Esophagus muscularis mucosa (tissue), 4 donors: Measurements from ENCODE around the gene VPREB3. TPM values are rescaled to one million over a fixed set of nuclear protein-coding genes. Genes with fewer than 3 reads are reported as not detected.

Experiments used
- DNase-seq: peaks from one replicate; pipeline ENCODE4 v3.0.0-alpha.2; 2017; ENCODE audit errors: extremely low spot score
- H3K27ac ChIP-seq, 4 donors: fragments of 200-600 bp; sonication (generic); replicated peaks in 1 of 4; 1 replicate in 3 of 4; 2 replicates in 1 of 4; pipeline ENCODE4 v1.5.1; 2016 to 2019; ENCODE audit warnings: mild to moderate bottlenecking in 1 of 4
- H3K27me3 ChIP-seq, 4 donors: fragments of 200-600 bp; sonication (generic); one replicate each; pipeline versions ENCODE4 v1.5.1 to v1.6.0; 2016 to 2019
- H3K36me3 ChIP-seq, 4 donors: fragments of 200-600 bp; sonication (generic); one replicate each; pipeline ENCODE4 v1.5.1; 2016 to 2019
- H3K4me1 ChIP-seq, 4 donors: fragments of 200-600 bp; sonication (generic); one replicate each; pipeline ENCODE4 v1.5.1; 2016 to 2019
- H3K4me3 ChIP-seq, 4 donors: fragments of 200-600 bp; sonication (generic); 1 replicate in 2 of 4; 2 replicates in 2 of 4; pipeline ENCODE4 v1.5.1; 2016 to 2019; ENCODE audit warnings: mild to moderate bottlenecking in 4 of 4, moderate library complexity in 1 of 4
- H3K9me3 ChIP-seq, 4 donors: fragments of 200-600 bp; sonication (generic); 1 replicate in 3 of 4; 2 replicates in 1 of 4; pipeline ENCODE4 v1.5.1; 2016 to 2019
- EP300 ChIP-seq: sonication (generic); formaldehyde crosslinking; IDR thresholded peaks from one replicate; pipeline ENCODE4 v1.6.1; 2017; ENCODE audit warnings: antibody characterized with exemption
- POLR2A ChIP-seq: fragments of 450-650 bp; IDR thresholded peaks from one replicate; pipeline ENCODE4 v1.6.1; 2017; ENCODE audit warnings: antibody characterized with exemption, moderate library complexity, mild to moderate bottlenecking, low read depth
- POLR2AphosphoS5 ChIP-seq, 2 donors: sonication (generic); formaldehyde crosslinking; IDR thresholded peaks; one replicate each; pipeline ENCODE4 v1.6.1; 2017; ENCODE audit warnings: antibody characterized with exemption in 2 of 2
- WGBS: methylation state at CpG from one replicate; pipeline ENCODE4 v1.1.5; 2018; 5-methylcytosine and 5-hydroxymethylcytosine counted together
- intact Hi-C: fragments of 100-400 bp; cut with DNase I; formaldehyde crosslinking; loops from one replicate; pipeline ENCODE4 v1.15.1; 2023
- total RNA-seq, 4 donors: library from RNA; depleted of rRNA; stranded (reverse); fragments of >200 nt; gene quantifications; one replicate each; pipeline versions ENCODE4 v1.1.0 to v1.2.1, GENCODE V29; 2016
- TF ChIP-seq, protein P1 (sequence below), 3 experiments: fragments of 200-600 bp in 2 of 3; fragments of 450-650 bp in 1 of 3; sonication (generic) in 2 of 3; IDR thresholded peaks; one replicate each; pipeline ENCODE4 v1.5.1; 2017 to 2019; ENCODE audit warnings: antibody characterized with exemption in 3 of 3, mild to moderate bottlenecking in 2 of 3, moderate library complexity in 1 of 3

Gene VPREB3
- total RNA-seq, 4 donors from 2014 or later, result not detected

DNA sequence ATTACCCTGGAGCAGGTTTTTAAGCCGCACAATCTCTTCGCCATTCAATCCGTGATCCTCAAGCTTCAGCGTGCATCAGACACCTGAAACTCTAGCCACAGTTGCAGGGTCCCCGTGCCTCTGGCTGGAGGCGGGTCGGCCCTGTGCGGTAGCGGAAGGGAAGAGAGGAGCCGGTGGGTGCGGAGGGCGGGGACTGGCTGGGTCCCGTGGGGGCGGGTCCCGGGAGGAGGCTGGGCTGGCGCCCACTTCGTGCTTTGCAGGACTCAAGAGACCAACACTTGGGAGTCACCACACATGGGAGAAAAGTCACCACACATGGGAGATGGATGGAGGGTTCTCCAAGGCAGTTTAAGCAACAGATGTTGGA, 9.3 kb upstream of the VPREB3 start:
- no peak for TF ChIP-seq EP300
- no peak for TF ChIP-seq POLR2AphosphoS5 (IDR thresholded peaks at IDR 0.05)
- no peak for TF ChIP-seq POLR2A
- TF ChIP-seq, protein P1, sequence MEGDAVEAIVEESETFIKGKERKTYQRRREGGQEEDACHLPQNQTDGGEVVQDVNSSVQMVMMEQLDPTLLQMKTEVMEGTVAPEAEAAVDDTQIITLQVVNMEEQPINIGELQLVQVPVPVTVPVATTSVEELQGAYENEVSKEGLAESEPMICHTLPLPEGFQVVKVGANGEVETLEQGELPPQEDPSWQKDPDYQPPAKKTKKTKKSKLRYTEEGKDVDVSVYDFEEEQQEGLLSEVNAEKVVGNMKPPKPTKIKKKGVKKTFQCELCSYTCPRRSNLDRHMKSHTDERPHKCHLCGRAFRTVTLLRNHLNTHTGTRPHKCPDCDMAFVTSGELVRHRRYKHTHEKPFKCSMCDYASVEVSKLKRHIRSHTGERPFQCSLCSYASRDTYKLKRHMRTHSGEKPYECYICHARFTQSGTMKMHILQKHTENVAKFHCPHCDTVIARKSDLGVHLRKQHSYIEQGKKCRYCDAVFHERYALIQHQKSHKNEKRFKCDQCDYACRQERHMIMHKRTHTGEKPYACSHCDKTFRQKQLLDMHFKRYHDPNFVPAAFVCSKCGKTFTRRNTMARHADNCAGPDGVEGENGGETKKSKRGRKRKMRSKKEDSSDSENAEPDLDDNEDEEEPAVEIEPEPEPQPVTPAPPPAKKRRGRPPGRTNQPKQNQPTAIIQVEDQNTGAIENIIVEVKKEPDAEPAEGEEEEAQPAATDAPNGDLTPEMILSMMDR (IDR thresholded peaks at IDR 0.05), result no peak
- Histone ChIP-seq H3K36me3 (peaks cover 0 to 21% (median 2%) of the 10 kb centered on the region in 4 donors), H3K4me3 (peak overlapping the region; percentile 28 to 38 (median 34)), H3K27ac (peak overlapping the region in 2 of 4 donors; percentile 19 to 50), H3K9me3 (no peaks in the 10 kb centered on the region), H3K27me3 (no peaks in the 10 kb centered on the region), H3K4me1 (peaks cover 37 to 61% (median 60%) of the 10 kb centered on the region in 4 donors)
- 34% methylated on average over 16 of the region's 17 CpGs for WGBS
- no peak for DNase-seq
- intact Hi-C loops, result loop anchor here (10.0 kb wide), 1 partner anchor 219 kb away; no protein-coding TSS in a partner anchor

DNA sequence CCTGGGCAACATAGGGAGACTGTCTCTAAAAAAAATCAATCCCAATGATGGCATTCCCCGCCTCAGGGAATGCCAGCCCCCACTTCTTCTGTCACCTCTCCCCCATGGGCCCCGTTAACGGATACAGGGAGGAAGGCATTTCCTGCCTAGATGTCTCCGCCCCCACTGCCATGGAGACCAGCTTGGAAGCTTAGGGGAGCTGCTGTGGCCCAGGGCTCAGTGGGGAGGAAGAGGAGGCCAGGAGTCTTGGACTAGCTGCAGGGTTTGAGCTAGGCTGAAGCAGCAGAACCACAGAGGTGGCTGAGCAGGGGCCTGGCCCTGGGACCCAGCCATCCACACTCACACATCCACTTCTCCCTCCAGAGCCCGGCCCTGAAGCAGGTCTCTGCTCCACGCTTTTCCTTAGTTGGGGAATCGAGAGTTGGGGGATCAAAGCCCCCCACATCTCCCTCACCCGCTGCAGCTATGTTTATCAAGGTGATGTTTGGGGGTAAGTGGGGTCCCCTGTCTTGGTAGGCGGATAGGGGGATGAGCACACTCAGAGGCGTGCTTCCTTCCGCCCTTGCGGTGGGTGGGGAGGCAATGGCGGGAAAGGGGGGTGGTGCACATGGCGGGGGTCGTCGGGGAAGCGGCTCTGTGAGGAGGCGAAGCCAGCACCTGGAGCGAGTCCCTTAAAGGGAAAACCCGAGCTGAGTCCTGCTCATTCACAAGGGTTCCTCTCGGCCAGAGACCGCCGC, 8.8 kb upstream of the VPREB3 start, which contains the start of gene C22orf15:
Gene C22orf15, plus strand, starts transcription at position 149 of the 737 bp plus-strand sequence. Its CDS starts 317 bp downstream, at position 466.
- Histone ChIP-seq H3K4me1 (peaks cover 35 to 56% (median 55%) of the 10 kb centered on the region in 4 donors), H3K27me3 (no peaks in the 10 kb centered on the region), H3K4me3 (peak within 1 kb of the TSS; percentile 28 to 38 (median 34)), H3K27ac (peak within 1 kb of the TSS in 2 of 4 donors; percentile 19 to 50), H3K36me3 (peaks cover 0 to 21% (median 2%) of the 10 kb centered on the region in 4 donors), H3K9me3 (no peaks in the 10 kb centered on the region)
- no peak for TF ChIP-seq POLR2AphosphoS5 (IDR thresholded peaks at IDR 0.05)
- TF ChIP-seq POLR2A, result no peak
- TF ChIP-seq, protein P1 (IDR thresholded peaks at IDR 0.05), result no peak
- no peak for TF ChIP-seq EP300
- WGBS, result 44% methylated on average over 22 of the region's 23 CpGs
- intact Hi-C loops, result loop anchor here (10.0 kb wide), 1 partner anchor 218 kb away; no protein-coding TSS in a partner anchor
- peak; percentile 85 for DNase-seq

DNA sequence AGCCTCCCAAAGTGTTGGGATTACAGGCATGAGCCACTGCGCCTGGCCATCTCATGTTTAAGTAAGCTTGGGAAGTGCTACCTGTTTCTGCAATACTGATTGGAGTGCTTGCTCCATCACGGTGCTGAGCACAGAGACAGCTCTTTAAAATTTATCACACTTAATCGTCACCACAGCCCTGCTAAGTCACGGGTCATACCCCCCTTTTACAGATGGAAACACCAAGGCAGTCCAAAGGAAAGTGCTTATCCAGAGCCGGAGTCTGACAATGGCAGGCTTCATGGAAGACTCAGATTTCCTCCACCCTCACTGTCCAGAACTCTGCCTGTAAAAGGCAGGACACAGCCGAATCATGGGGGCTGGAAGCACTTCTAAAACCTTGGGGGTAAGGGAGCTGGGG, 5.8 kb upstream of the VPREB3 start:
- 96% methylated on average over 6 of the region's 6 CpGs for WGBS
- intact Hi-C loops, result loop anchor here (10.0 kb wide), 1 partner anchor 215 kb away; no protein-coding TSS in a partner anchor
- Histone ChIP-seq H3K4me1 (peaks cover 20 to 27% (median 26%) of the 10 kb centered on the region in 4 donors), H3K36me3 (peaks cover 0 to 9% (median 2%) of the 10 kb centered on the region in 4 donors), H3K27me3 (no peaks in the 10 kb centered on the region), H3K27ac (no peak overlapping the region), H3K9me3 (no peaks in the 10 kb centered on the region), H3K4me3 (no peak overlapping the region)
- TF ChIP-seq, protein P1 (IDR thresholded peaks at IDR 0.05), result no peak
- TF ChIP-seq POLR2AphosphoS5 (IDR thresholded peaks at IDR 0.05) (no peak), EP300 (no peak), POLR2A (no peak)
- no peak for DNase-seq

DNA sequence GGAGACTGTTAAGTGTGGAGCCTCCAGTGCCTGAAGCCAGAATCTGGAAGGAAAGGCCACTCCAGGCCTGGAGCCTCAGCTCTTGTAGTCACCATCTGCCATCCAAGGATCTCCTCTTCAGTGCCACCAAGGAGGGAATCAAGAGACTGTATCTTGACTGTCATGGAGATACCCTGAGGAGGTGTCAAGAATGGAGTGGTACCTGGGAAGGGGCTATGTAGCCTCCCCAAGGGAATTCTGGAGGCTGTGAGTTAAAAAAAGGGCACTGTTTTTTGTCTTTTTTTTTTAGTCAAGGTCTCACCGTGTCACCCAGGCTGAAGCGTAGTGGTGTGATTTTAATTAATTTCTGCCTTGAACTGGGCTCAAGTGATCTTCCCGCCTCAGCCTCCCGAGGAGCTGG, 5.3 kb upstream of the VPREB3 start:
- DNase-seq, result no peak
- intact Hi-C loops, result no loop called here
- Histone ChIP-seq H3K4me1 (peaks cover 15 to 22% (median 21%) of the 10 kb centered on the region in 4 donors), H3K9me3 (no peaks in the 10 kb centered on the region), H3K4me3 (no peak overlapping the region), H3K27me3 (no peaks in the 10 kb centered on the region), H3K27ac (no peak overlapping the region), H3K36me3 (peaks cover 0 to 4% (median 0%) of the 10 kb centered on the region in 4 donors)
- TF ChIP-seq EP300 (no peak), POLR2AphosphoS5 (IDR thresholded peaks at IDR 0.05) (no peak), POLR2A (no peak)
- TF ChIP-seq, protein P1 (IDR thresholded peaks at IDR 0.05), result no peak
- WGBS, result 78% methylated on average over 4 of the region's 4 CpGs
